OCI-LY1 (cell line): ENCODE measurements around the gene USF1.

Source experiments
- H2AFZ ChIP-seq: fragments of 200-600 bp; sonication (generic), shearing (Covaris generic); 2 replicates; pipeline ENCODE4 v1.6.0; 2014; ENCODE audit warnings: antibody characterized with exemption, mild to moderate bottlenecking, low read length
- H3F3A ChIP-seq: fragments of 200-600 bp; sonication (generic), shearing (Covaris generic); 2 replicates; pipeline ENCODE4 v1.6.0; 2014; ENCODE audit warnings: mild to moderate bottlenecking, antibody characterized with exemption, low read length, moderate library complexity; ENCODE audit not compliant: insufficient read depth
- H3K27ac ChIP-seq: fragments of 200-600 bp; sonication (generic); 2 replicates; pipeline ENCODE4 v1.5.1; 2014; ENCODE audit warnings: low read length, mixed run types, mild to moderate bottlenecking, low read depth; ENCODE audit not compliant: poor library complexity, severe bottlenecking
- H3K27me3 ChIP-seq: fragments of 200-600 bp; sonication (generic); 2 replicates; pipeline ENCODE4 v1.6.0; 2014; ENCODE audit warnings: antibody characterized with exemption, mild to moderate bottlenecking, low read length, moderate library complexity; ENCODE audit not compliant: insufficient read depth
- H3K36me3 ChIP-seq: fragments of 200-600 bp; sonication (generic); 2 replicates; pipeline ENCODE4 v1.6.1; 2014; ENCODE audit warnings: mild to moderate bottlenecking, antibody characterized with exemption, low read length, moderate library complexity, mixed read lengths; ENCODE audit not compliant: insufficient read depth
- H3K4me1 ChIP-seq: fragments of 200-600 bp; sonication (generic); 2 replicates; pipeline ENCODE4 v1.5.1; 2014; ENCODE audit warnings: mild to moderate bottlenecking, low read length, moderate library complexity; ENCODE audit not compliant: insufficient read depth, severe bottlenecking
- H3K4me2 ChIP-seq: fragments of 200-600 bp; sonication (generic), shearing (Covaris generic); 2 replicates; pipeline ENCODE4 v1.6.1; 2014; ENCODE audit warnings: low read length
- H3K4me3 ChIP-seq: fragments of 200-600 bp; sonication (generic); 2 replicates; pipeline ENCODE4 v1.5.1; 2014; ENCODE audit warnings: low read length, low read depth, mild to moderate bottlenecking, mixed read lengths; ENCODE audit not compliant: poor library complexity, severe bottlenecking
- H3K79me2 ChIP-seq: fragments of 200-600 bp; shearing (Covaris generic); 2 replicates; pipeline ENCODE4 v1.6.1; 2016; ENCODE audit warnings: mixed run types, low read length, mixed read lengths; ENCODE audit not compliant: insufficient read depth
- H3K9ac ChIP-seq: fragments of 200-600 bp; sonication (generic), shearing (Covaris generic); 2 replicates; pipeline ENCODE4 v1.6.1; 2014; ENCODE audit warnings: mild to moderate bottlenecking, low read length, mixed read lengths
- H3K9me2 ChIP-seq: fragments of 200-600 bp; sonication (generic), shearing (Covaris generic); 2 replicates; pipeline ENCODE4 v1.6.1; 2014; ENCODE audit warnings: low read depth, mild to moderate bottlenecking, low read length, mixed read lengths
- H3K9me3 ChIP-seq: fragments of 200-600 bp; shearing (Covaris generic); 2 replicates; pipeline ENCODE4 v1.6.1; 2014; ENCODE audit warnings: low read length, mixed read lengths
- H4K20me1 ChIP-seq: fragments of 200-600 bp; sonication (generic), shearing (Covaris generic); 2 replicates; pipeline ENCODE4 v1.6.0; 2016; ENCODE audit warnings: mild to moderate bottlenecking, low read length; ENCODE audit not compliant: insufficient read depth
- EZH2 ChIP-seq: fragments of 200-600 bp; sonication (generic), shearing (Covaris generic); IDR thresholded peaks from 2 replicates; pipeline ENCODE4 v1.8.0; 2017; ENCODE audit warnings: borderline replicate concordance, mixed run types, mild to moderate bottlenecking, antibody characterized with exemption, low read length, moderate library complexity, mixed read lengths
- TF ChIP-seq, protein P1 (sequence below): fragments of 200-600 bp; sonication (generic), shearing (Covaris generic); IDR thresholded peaks from 2 replicates; pipeline ENCODE4 v1.5.1; 2017; ENCODE audit warnings: mild to moderate bottlenecking, antibody characterized with exemption, low read length, moderate library complexity, mixed read lengths

USF1 gene

DNA sequence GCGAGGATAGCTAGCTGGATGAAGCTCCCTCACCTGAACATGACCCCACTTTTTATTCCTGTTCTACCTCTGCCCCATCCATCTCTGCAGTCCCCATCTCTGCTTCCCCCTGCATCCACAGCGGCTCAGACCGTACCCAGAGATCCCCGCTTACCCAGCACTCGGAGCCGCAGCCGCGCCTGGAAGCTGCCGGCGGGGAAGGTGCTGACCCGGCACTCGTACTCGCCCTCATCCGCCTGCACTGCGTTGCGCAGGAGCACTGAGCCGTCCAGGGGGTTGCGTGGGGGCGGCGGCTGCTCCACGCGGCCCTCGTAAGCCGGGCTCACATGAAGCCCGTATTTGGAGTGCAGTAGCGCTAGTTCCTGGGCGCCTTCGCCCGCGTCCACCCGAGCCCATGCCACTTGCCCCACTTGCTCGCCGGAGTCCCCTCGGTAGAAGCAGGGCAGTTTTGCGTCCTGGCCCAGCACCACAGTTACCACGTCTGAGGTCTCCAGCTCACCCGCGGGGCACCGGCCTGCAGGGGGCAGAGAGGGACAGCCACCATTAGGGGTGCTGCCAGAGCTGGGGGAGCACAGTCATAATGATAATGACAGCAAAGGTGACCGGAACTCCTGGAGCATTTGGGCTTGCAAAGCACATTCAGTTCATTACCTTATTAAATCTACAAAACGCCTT is 33.8 kb upstream of the USF1 start:
- no peaks in the 10 kb centered on the region for H3K36me3 ChIP-seq
- no peaks in the 10 kb centered on the region for H3K9me2 ChIP-seq
- no peaks in the 10 kb centered on the region for H3K9me3 ChIP-seq
- H4K20me1 ChIP-seq = no peaks in the 10 kb centered on the region
- no peaks in the 10 kb centered on the region for H3F3A ChIP-seq
- no peak overlapping the region for H2AFZ ChIP-seq
- no peak overlapping the region for H3K27ac ChIP-seq
- no peaks in the 10 kb centered on the region for H3K4me1 ChIP-seq
- no peak overlapping the region for H3K4me3 ChIP-seq
- H3K27me3 ChIP-seq = no peaks in the 10 kb centered on the region; the same call in 1 of the 2 replicates
- no peaks in the 10 kb centered on the region for H3K79me2 ChIP-seq
- no peak overlapping the region for H3K4me2 ChIP-seq
- TF ChIP-seq EZH2 = no peak
- TF ChIP-seq, protein P1, sequence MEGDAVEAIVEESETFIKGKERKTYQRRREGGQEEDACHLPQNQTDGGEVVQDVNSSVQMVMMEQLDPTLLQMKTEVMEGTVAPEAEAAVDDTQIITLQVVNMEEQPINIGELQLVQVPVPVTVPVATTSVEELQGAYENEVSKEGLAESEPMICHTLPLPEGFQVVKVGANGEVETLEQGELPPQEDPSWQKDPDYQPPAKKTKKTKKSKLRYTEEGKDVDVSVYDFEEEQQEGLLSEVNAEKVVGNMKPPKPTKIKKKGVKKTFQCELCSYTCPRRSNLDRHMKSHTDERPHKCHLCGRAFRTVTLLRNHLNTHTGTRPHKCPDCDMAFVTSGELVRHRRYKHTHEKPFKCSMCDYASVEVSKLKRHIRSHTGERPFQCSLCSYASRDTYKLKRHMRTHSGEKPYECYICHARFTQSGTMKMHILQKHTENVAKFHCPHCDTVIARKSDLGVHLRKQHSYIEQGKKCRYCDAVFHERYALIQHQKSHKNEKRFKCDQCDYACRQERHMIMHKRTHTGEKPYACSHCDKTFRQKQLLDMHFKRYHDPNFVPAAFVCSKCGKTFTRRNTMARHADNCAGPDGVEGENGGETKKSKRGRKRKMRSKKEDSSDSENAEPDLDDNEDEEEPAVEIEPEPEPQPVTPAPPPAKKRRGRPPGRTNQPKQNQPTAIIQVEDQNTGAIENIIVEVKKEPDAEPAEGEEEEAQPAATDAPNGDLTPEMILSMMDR = peak; percentile 20; the same call in 1 of the 2 replicates
- H3K9ac ChIP-seq = no peak overlapping the region

DNA sequence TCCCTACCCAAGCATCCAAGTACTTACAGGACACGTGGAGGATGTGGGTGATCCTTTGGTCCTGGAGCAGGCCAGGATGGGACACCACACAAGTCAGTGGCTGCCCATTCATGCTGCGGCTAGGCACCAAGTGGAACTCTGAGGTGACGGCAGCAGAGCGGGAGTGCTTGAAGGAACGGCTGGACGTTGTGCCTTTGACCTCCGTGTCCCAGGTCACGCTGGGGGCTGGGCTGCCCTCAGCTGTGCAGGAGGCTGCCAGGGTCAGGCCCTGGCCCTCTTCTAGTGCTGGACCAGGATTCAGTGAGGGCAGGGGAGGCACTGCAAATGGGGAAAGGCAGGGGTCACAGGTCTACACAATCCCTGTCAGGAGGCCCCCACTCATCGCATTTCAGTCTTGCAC is 31.6 kb upstream of the USF1 start:
- Histone ChIP-seq H3K27me3 (no peaks in the 10 kb centered on the region; the same call in 1 of the 2 replicates), H3K4me3 (no peak overlapping the region), H3K27ac (no peak overlapping the region), H2AFZ (no peak overlapping the region), H3F3A (no peaks in the 10 kb centered on the region), H3K9ac (no peak overlapping the region), H3K4me1 (no peaks in the 10 kb centered on the region), H3K79me2 (no peaks in the 10 kb centered on the region), H3K4me2 (no peak overlapping the region), H3K9me3 (no peaks in the 10 kb centered on the region), H3K9me2 (no peaks in the 10 kb centered on the region), H4K20me1 (no peaks in the 10 kb centered on the region), H3K36me3 (no peaks in the 10 kb centered on the region)
- TF ChIP-seq, protein P1 = no peak
- no peak for TF ChIP-seq EZH2

DNA sequence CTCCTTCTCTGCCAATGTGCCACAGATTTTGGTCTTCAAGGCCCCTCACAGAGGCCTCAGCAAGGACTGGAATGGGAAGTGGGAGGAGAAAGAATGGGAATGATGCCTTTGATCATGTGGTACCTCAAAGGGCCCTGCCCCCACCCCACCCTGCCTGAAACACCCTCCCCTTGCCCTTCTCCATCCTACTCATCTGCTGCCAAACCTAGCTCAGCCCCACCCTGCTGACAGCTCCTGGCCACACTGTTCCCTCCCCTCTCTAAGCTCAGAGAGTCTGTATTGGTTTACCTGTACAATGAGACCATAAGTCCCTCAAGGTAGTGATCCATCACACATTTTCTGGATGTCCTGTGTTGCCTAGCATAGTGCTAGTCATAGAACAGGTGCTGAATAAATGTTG is 30.6 kb upstream of the USF1 start:
- no peak overlapping the region for H3K4me3 ChIP-seq
- H2AFZ ChIP-seq = no peak overlapping the region
- no peaks in the 10 kb centered on the region for H3K36me3 ChIP-seq
- H3K4me1 ChIP-seq = no peaks in the 10 kb centered on the region
- H3K9me2 ChIP-seq = no peaks in the 10 kb centered on the region
- no peaks in the 10 kb centered on the region for H3F3A ChIP-seq
- no peak overlapping the region for H3K4me2 ChIP-seq
- no peaks in the 10 kb centered on the region for H3K9me3 ChIP-seq
- H3K27me3 ChIP-seq = no peaks in the 10 kb centered on the region; the same call in 1 of the 2 replicates
- no peaks in the 10 kb centered on the region for H4K20me1 ChIP-seq
- no peak overlapping the region for H3K27ac ChIP-seq
- TF ChIP-seq EZH2 = no peak
- TF ChIP-seq, protein P1 = no peak
- no peaks in the 10 kb centered on the region for H3K79me2 ChIP-seq
- H3K9ac ChIP-seq = no peak overlapping the region
